ENCODE results near the gene FBN1. TPM values are rescaled to one million over a fixed set of nuclear protein-coding genes. Genes with fewer than 3 reads are reported as not detected.

FBN1 gene
- total RNA-seq, 1 experiment from 2014 or later = 6.7 TPM

DNA sequence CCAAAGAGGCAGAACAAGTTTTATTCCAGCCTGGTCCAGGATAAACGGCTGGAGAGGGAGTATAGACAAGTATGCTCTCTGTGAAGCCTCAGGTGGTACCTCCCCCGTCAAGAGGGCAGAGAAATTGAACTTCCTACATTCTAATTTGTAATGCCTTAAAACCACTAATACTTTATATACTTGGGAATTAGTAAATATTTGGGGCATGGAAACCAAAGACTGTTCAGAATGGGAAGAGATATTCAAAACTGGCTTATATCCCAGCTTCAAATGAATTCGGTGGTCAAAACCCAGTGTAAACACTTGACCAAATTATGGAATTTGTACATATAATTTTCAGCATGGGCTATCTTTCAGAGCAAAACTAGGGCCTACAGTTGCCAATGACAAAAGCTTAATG, 122.6 kb downstream of the FBN1 start:
- no peaks in the 10 kb centered on the region for H3K36me3 ChIP-seq (ENCODE audit: low read depth, low read length)
- no peaks in the 10 kb centered on the region for H3K9me2 ChIP-seq (replicated peaks; ENCODE audit: low read length)
- H3K9me3 ChIP-seq (ENCODE audit: low read length) = no peaks in the 10 kb centered on the region
- CTCF ChIA-PET = no interaction called here
- no peaks in the 10 kb centered on the region for H3K27me3 ChIP-seq (ENCODE audit: low read length)
- no peaks in the 10 kb centered on the region for H3K4me1 ChIP-seq (ENCODE audit: insufficient read depth, low read length)
- intact Hi-C loops (cut with micrococcal nuclease) = no loop called here
- no peak overlapping the region for H2AFZ ChIP-seq (ENCODE audit: low read length)
- ATAC-seq = no peak
- BruUV-seq (replicated peaks) = no TSS peak
- POLR2A ChIA-PET (ENCODE audit: unreplicated experiment) = no interaction called here
- TF ChIP-seq EZH2phosphoT487 (IDR thresholded peaks at IDR 0.05; ENCODE audit: borderline replicate concordance, low read length) (no peak), EZH2 (IDR thresholded peaks at IDR 0.05; ENCODE audit: low read length, unreplicated experiment) (no peak)
- TF ChIP-seq, protein P1, sequence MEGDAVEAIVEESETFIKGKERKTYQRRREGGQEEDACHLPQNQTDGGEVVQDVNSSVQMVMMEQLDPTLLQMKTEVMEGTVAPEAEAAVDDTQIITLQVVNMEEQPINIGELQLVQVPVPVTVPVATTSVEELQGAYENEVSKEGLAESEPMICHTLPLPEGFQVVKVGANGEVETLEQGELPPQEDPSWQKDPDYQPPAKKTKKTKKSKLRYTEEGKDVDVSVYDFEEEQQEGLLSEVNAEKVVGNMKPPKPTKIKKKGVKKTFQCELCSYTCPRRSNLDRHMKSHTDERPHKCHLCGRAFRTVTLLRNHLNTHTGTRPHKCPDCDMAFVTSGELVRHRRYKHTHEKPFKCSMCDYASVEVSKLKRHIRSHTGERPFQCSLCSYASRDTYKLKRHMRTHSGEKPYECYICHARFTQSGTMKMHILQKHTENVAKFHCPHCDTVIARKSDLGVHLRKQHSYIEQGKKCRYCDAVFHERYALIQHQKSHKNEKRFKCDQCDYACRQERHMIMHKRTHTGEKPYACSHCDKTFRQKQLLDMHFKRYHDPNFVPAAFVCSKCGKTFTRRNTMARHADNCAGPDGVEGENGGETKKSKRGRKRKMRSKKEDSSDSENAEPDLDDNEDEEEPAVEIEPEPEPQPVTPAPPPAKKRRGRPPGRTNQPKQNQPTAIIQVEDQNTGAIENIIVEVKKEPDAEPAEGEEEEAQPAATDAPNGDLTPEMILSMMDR (conservative IDR thresholded peaks at IDR 0.05; ENCODE audit: low read depth, low read length) = no peak
- no peaks in the 10 kb centered on the region for H3F3A ChIP-seq (ENCODE audit: low read length, unreplicated experiment)
- no peak for DNase-seq
- H4K20me1 ChIP-seq (ENCODE audit: low read length) = no peaks in the 10 kb centered on the region
- H3K4me3 ChIP-seq (ENCODE audit: low read length) = no peak overlapping the region
- H3K79me2 ChIP-seq (ENCODE audit: low read length) = no peaks in the 10 kb centered on the region
- H3K27ac ChIP-seq (ENCODE audit: low read length) = no peak overlapping the region
- no peak overlapping the region for H3K4me2 ChIP-seq (ENCODE audit: low read length)
- H3K9ac ChIP-seq (ENCODE audit: low read length) = no peak overlapping the region

GRCh38 chr15:48522123-48522522, 123.4 kb downstream of the FBN1 start:
- H3K4me2 ChIP-seq (ENCODE audit: low read length) = no peak overlapping the region
- H3K4me1 ChIP-seq (ENCODE audit: insufficient read depth, low read length) = no peaks in the 10 kb centered on the region
- H3K27ac ChIP-seq (ENCODE audit: low read length) = no peak overlapping the region
- H4K20me1 ChIP-seq (ENCODE audit: low read length) = no peaks in the 10 kb centered on the region
- TF ChIP-seq EZH2phosphoT487 (IDR thresholded peaks at IDR 0.05; ENCODE audit: borderline replicate concordance, low read length) = no peak
- TF ChIP-seq, protein P1 (conservative IDR thresholded peaks at IDR 0.05; ENCODE audit: low read depth, low read length) = no peak
- no peak for TF ChIP-seq EZH2 (IDR thresholded peaks at IDR 0.05; ENCODE audit: low read length, unreplicated experiment)
- H3K27me3 ChIP-seq (ENCODE audit: low read length) = no peaks in the 10 kb centered on the region
- BruUV-seq (replicated peaks) = no TSS peak
- H2AFZ ChIP-seq (ENCODE audit: low read length) = no peak overlapping the region
- no peak overlapping the region for H3K4me3 ChIP-seq (ENCODE audit: low read length)
- no peaks in the 10 kb centered on the region for H3K36me3 ChIP-seq (ENCODE audit: low read depth, low read length)
- H3F3A ChIP-seq (ENCODE audit: low read length, unreplicated experiment) = no peaks in the 10 kb centered on the region
- ChIA-PET CTCF (no interaction called here), POLR2A (ENCODE audit: unreplicated experiment) (no interaction called here)
- no peak for DNase-seq
- no peak for ATAC-seq
- H3K9me3 ChIP-seq (ENCODE audit: low read length) = no peaks in the 10 kb centered on the region
- H3K79me2 ChIP-seq (ENCODE audit: low read length) = no peaks in the 10 kb centered on the region
- intact Hi-C loops (cut with micrococcal nuclease) = no loop called here
- no peaks in the 10 kb centered on the region for H3K9me2 ChIP-seq (replicated peaks; ENCODE audit: low read length)
- H3K9ac ChIP-seq (ENCODE audit: low read length) = no peak overlapping the region

DNA sequence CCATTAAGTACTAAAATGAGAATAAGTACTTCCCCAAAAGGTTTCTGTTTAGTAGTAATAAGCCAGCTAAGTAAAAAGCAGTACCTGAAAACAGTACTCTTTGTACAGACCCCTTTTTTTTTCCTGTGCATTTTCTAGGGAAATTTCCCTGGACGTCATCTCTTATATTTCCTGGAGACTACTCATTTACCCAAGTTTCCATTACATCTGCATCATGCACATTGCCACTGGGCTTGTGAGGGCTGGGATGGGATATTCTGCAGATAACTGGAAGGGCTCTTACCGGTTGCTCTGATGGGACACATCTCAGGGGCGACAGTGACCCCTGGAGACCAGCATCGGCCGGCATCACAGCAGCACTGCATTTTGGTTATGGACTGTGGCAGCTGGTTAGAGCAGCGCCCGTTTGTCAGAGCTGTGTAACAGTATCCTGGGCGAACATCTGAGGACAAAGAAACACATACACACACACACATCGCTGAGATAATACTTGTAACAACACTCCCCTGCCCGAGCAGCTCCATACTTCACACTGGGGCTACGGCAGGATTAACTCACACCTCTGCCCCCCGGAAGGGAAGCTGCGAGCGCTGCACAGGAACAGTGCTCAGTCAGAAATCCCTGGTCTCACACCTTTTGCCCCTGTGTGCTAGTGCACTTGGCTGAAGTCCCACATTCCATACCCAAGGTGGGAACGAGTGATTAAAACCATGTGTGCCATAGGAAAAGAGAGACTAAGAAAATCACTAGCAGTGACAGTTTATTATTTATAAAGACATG, 124.9 kb downstream of the FBN1 start:
- H3K36me3 ChIP-seq (ENCODE audit: low read depth, low read length) = no peaks in the 10 kb centered on the region
- H3K9ac ChIP-seq (ENCODE audit: low read length) = no peak overlapping the region
- no peaks in the 10 kb centered on the region for H3K79me2 ChIP-seq (ENCODE audit: low read length)
- no peak overlapping the region for H3K4me2 ChIP-seq (ENCODE audit: low read length)
- no peak overlapping the region for H3K27ac ChIP-seq (ENCODE audit: low read length)
- no peaks in the 10 kb centered on the region for H3K4me1 ChIP-seq (ENCODE audit: insufficient read depth, low read length)
- CTCF ChIA-PET = interaction anchor here (0.8 kb wide), 1 partner anchor 162 kb away, joined by 4 read pairs; no protein-coding TSS in a partner anchor
- H3F3A ChIP-seq (ENCODE audit: low read length, unreplicated experiment) = no peaks in the 10 kb centered on the region
- H3K27me3 ChIP-seq (ENCODE audit: low read length) = no peaks in the 10 kb centered on the region
- no peak overlapping the region for H2AFZ ChIP-seq (ENCODE audit: low read length)
- POLR2A ChIA-PET (ENCODE audit: unreplicated experiment) = interaction anchor here (0.8 kb wide), 1 partner anchor 64 kb away, joined by 7 read pairs; no protein-coding TSS in a partner anchor
- H3K9me3 ChIP-seq (ENCODE audit: low read length) = no peaks in the 10 kb centered on the region
- H3K9me2 ChIP-seq (replicated peaks; ENCODE audit: low read length) = no peaks in the 10 kb centered on the region
- intact Hi-C loops (cut with micrococcal nuclease) = loop anchor here (1.0 kb wide), 1 partner anchor 162 kb away; no protein-coding TSS in a partner anchor
- ATAC-seq = no peak; the same call in 1 of the 2 replicates
- TF ChIP-seq, protein P1 (conservative IDR thresholded peaks at IDR 0.05; ENCODE audit: low read depth, low read length) = peak; percentile 50
- TF ChIP-seq EZH2phosphoT487 (IDR thresholded peaks at IDR 0.05; ENCODE audit: borderline replicate concordance, low read length) = no peak
- no peak for TF ChIP-seq EZH2 (IDR thresholded peaks at IDR 0.05; ENCODE audit: low read length, unreplicated experiment)
- no peaks in the 10 kb centered on the region for H4K20me1 ChIP-seq (ENCODE audit: low read length)
- BruUV-seq (replicated peaks) = no TSS peak
- no peak overlapping the region for H3K4me3 ChIP-seq (ENCODE audit: low read length)
- DNase-seq = peak; percentile 22
